Fibroblast of lung (primary cell): ENCODE results near the gene GABRB2.

Experiments used
- CTCF ChIP-seq, 2 donors: IDR thresholded peaks in 1 of 2; conservative IDR thresholded peaks in 1 of 2; 1 replicate in 1 of 2; 2 replicates in 1 of 2; pipeline ENCODE4 v1.5.1; 2011 to 2012; ENCODE audit warnings: low read length in 2 of 2, control low read depth in 1 of 2, inconsistent platforms in 1 of 2, low read depth in 1 of 2, mild to moderate bottlenecking in 1 of 2
- EZH2 ChIP-seq: IDR thresholded peaks from 2 replicates; pipeline ENCODE4 v1.5.1; 2012; ENCODE audit warnings: low read length, control low read depth, mild to moderate bottlenecking; ENCODE audit errors: missing control alignments

- TF ChIP-seq CTCF (conservative IDR thresholded peaks at IDR 0.05 in 1 of 2, IDR thresholded peaks at IDR 0.05 in 1 of 2; ENCODE audit: low read depth in 1 of 2, low read length in 2 of 2), result no peak
- TF ChIP-seq EZH2, result no peak
These were observed 133.7 kb downstream of the GABRB2 start for GRCh38 chr5:161412792-161413191.
